Measurements from ENCODE around the gene PUM1. TPM values are rescaled to one million over a fixed set of nuclear protein-coding genes. Genes with fewer than 3 reads are reported as not detected.

PUM1 gene
- total and polyA plus RNA-seq, 2 of the 4 experiments (the other 2 are of a cell fraction) = 75.4 to 137 TPM

DNA sequence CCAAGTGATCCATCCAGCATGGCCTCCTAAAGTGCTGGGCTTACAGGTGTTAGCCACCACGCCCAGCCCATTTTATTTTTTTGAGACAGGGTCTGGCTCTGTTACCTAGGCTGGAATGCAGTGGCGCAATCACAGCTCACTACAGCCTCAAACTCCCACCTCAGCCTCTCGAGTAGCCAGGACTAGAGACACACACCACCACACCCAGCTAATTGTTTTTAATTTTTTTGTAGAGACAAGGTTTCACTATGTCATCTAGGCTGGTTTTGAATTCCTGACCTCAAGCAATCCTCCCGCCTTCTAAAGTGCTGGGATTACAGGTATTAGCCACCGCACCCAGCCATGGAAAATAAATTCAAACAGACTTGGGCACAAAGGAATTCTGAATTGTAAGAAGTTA lies 31.9 kb downstream of the PUM1 start:
- Histone ChIP-seq H2AFZ (replicated peaks; ENCODE audit: low read length, poor library complexity) (no peak overlapping the region), H4K5ac (ENCODE audit: low read depth, low read length) (no peak overlapping the region), H4K8ac (ENCODE audit: low read depth in 2 of 2, low read length in 2 of 2) (no peak overlapping the region), H3K18ac (ENCODE audit: low read depth, low read length) (no peak overlapping the region), H2AK9ac (replicated peaks; ENCODE audit: low read depth, low read length, poor library complexity) (no peak overlapping the region), H3K36me3 (ENCODE audit: control insufficient read depth, insufficient read depth, low read length) (peaks cover 3% of the 10 kb centered on the region; the same call in 1 of the 2 replicates), H3K27me3 (ENCODE audit: control insufficient read depth, insufficient read depth, low read length) (no peaks in the 10 kb centered on the region), H2BK5ac (ENCODE audit: low read depth, low read length, poor library complexity, severe bottlenecking) (no peak overlapping the region), H3K9ac (ENCODE audit: low read depth, low read length) (no peak overlapping the region), H3K9me1 (ENCODE audit: insufficient read depth, low read length) (peaks cover 15% of the 10 kb centered on the region), H3K4me2 (ENCODE audit: low read depth, low read length) (no peak overlapping the region), H3K27ac (ENCODE audit: insufficient read depth, low read length) (no peak overlapping the region), H3K14ac (replicated peaks; ENCODE audit: low read depth, low read length) (no peak overlapping the region), H3K9me3 (ENCODE audit: control insufficient read depth, insufficient read depth, low read length) (no peaks in the 10 kb centered on the region), H2BK20ac (ENCODE audit: low read depth, low read length) (no peak overlapping the region), H2BK120ac (ENCODE audit: low read depth, low read length) (no peak overlapping the region), H3K56ac (ENCODE audit: extremely low read depth, insufficient read depth, low read length) (no peak overlapping the region), H3K23ac (ENCODE audit: low read depth, low read length) (no peak overlapping the region), H2AK5ac (ENCODE audit: low read depth, low read length) (no peak overlapping the region), H4K91ac (ENCODE audit: insufficient read depth, low read depth, low read length) (no peak overlapping the region), H3K79me1 (ENCODE audit: low read depth in 1 of 2, low read length in 2 of 2) (peaks cover 18 to 77% of the 10 kb centered on the region in 2 experiments), H3K4ac (ENCODE audit: low read depth, low read length) (no peak overlapping the region), H3K4me1 (ENCODE audit: control insufficient read depth, insufficient read depth, low read length) (peaks cover 8% of the 10 kb centered on the region), H4K20me1 (ENCODE audit: insufficient read depth, low read length) (peaks cover 95% of the 10 kb centered on the region), H3K4me3 (ENCODE audit: insufficient read depth, low read depth, low read length) (no peak overlapping the region), H2BK15ac (ENCODE audit: low read depth, low read length) (no peak overlapping the region)
- ChIA-PET CTCF (no interaction called here), POLR2A (ENCODE audit: unreplicated experiment) (no interaction called here)
- intact Hi-C loops (cut with micrococcal nuclease) = no loop called here
- ATAC-seq (ENCODE audit: low read depth) (no peak), DNase-seq (no peak)
- peak; percentile 37 for TF ChIP-seq CEBPB (IDR thresholded peaks at IDR 0.05; ENCODE audit: low read depth, low read length)
- TF ChIP-seq POLR2A (IDR thresholded peaks at IDR 0.05; ENCODE audit: low read depth, low read length) = no peak
- no TSS peak for BruUV-seq (replicated peaks)
- dilution Hi-C loops (cut with HindIII; ENCODE audit: low sequenced_read_pairs, unreplicated experiment) = no loop called here
- in situ Hi-C loops (cut with MboI; ENCODE audit: low sequenced_read_pairs) = no loop called here
- WGBS, 2 experiments (ENCODE audit: extremely low coverage in 2 of 2, insufficient read length in 1 of 2) = no CpG with 5 or more reads among the region's 5 CpGs

All from IMR-90 (cell line).